NT2/D1 (cell line): ENCODE data around the gene ARHGAP22.

Source experiments
- SUZ12 ChIP-seq: IDR thresholded peaks from 2 replicates; pipeline ENCODE4 v1.6.1; 2011; ENCODE audit not compliant: insufficient read length, insufficient read depth; ENCODE audit errors: extremely low read depth
- YY1 ChIP-seq: IDR thresholded peaks from 2 replicates; pipeline ENCODE4 v1.6.1; 2011; ENCODE audit not compliant: insufficient read length, insufficient read depth
- ZNF274 ChIP-seq: IDR thresholded peaks from 2 replicates; pipeline ENCODE4 v1.6.1; 2011; ENCODE audit warnings: mild to moderate bottlenecking, low read depth, low read length

GRCh38 chr10:48476279-48476982 is 128.4 kb downstream of the ARHGAP22 start:
- TF ChIP-seq ZNF274 (no peak), SUZ12 (no peak), YY1 (no peak)
